ENCODE measurements around the gene IL13RA1. TPM values are rescaled to one million over a fixed set of nuclear protein-coding genes. Genes with fewer than 3 reads are reported as not detected.
A peak's percentile ranks its signal among the peaks of the same experiment; 100 is the strongest.

The IL13RA1 gene
- total RNA-seq, 2 donors from 2014 or later: 24.7 to 46.4 TPM

DNA sequence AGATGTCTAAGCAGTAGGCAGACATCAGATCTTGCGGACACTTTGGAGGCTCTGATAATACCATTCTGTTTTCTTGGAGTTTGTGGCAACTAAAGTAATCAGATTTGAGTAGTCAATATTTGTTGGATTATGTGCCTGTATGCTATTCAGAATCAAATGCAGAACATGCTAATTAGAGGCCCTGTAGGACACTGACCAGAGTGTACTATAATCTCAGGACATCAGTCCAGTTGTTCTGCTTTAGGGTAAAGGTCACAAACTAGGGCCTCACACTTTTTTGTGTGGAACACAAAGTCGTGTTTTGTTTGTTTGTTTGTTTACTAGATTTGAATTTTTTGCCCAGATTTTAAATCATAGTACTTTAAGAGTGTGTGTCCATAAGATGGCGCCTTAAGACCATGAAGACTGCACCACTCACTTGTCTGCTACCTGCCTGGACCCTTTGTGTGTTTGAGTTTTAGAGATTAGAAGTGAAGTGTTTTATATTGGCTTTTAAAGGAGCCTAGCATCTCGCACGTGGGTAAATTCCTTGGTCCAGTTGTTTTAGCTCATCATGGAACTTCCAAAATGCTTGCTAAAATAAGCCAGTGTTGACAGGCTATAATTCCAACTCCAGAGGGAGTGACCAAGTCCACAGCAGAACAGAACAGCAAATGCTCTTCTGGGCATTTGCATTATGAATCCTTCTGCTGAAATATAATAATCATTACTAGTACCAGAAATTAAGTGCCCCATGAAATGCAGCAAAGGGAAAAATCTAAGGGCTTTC lies 34.7 kb downstream of the IL13RA1 start:
- Histone ChIP-seq H3K27ac (no peak overlapping the region), H3K9me3 (no peaks in the 10 kb centered on the region), H3K4me1 (replicated peaks) (no peaks in the 10 kb centered on the region), H3K27me3 (replicated peaks; ENCODE audit: insufficient read depth) (no peaks in the 10 kb centered on the region), H3K4me3 (no peak overlapping the region), H3K36me3 (no peaks in the 10 kb centered on the region)
- 43% methylated on average over 5 of the region's 5 CpGs for WGBS
- DNase-seq (ENCODE audit: low spot score): no peak
- intact Hi-C loops (cut with DNase I): no loop called here
- TF ChIP-seq POLR2A (IDR thresholded peaks at IDR 0.05) (no peak), POLR2AphosphoS5 (IDR thresholded peaks at IDR 0.05) (no peak)
- TF ChIP-seq, protein P1, sequence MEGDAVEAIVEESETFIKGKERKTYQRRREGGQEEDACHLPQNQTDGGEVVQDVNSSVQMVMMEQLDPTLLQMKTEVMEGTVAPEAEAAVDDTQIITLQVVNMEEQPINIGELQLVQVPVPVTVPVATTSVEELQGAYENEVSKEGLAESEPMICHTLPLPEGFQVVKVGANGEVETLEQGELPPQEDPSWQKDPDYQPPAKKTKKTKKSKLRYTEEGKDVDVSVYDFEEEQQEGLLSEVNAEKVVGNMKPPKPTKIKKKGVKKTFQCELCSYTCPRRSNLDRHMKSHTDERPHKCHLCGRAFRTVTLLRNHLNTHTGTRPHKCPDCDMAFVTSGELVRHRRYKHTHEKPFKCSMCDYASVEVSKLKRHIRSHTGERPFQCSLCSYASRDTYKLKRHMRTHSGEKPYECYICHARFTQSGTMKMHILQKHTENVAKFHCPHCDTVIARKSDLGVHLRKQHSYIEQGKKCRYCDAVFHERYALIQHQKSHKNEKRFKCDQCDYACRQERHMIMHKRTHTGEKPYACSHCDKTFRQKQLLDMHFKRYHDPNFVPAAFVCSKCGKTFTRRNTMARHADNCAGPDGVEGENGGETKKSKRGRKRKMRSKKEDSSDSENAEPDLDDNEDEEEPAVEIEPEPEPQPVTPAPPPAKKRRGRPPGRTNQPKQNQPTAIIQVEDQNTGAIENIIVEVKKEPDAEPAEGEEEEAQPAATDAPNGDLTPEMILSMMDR (IDR thresholded peaks at IDR 0.05): peak in 1 of 4 experiments; percentile 21

DNA sequence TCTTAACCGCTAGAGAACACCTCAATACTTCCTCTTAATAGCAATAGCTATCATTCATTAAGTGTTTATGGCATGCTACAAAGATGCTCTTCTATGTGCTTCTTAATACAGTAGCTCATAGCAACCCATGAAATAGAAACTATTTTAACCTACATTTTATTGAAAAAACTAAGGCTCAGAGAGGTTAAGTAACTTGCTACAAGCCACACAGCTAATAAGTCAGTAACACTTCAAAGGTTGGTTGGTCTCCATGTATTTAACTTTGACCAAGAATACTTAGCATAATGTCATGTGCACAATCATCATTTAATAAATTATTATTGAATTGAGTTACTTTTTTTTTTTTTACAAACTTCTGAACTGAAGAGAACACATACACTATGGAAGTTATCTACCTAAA lies 36.1 kb downstream of the IL13RA1 start:
- intact Hi-C loops (cut with DNase I): no loop called here
- no peaks in the 10 kb centered on the region for H3K36me3 ChIP-seq
- H3K4me1 ChIP-seq (replicated peaks): no peaks in the 10 kb centered on the region
- no peak overlapping the region for H3K4me3 ChIP-seq
- 100% methylated on average over 1 of the region's 1 CpG for WGBS
- no peak for DNase-seq (ENCODE audit: low spot score)
- no peak overlapping the region for H3K27ac ChIP-seq
- no peaks in the 10 kb centered on the region for H3K9me3 ChIP-seq
- TF ChIP-seq POLR2A (IDR thresholded peaks at IDR 0.05) (no peak), POLR2AphosphoS5 (IDR thresholded peaks at IDR 0.05) (no peak)
- TF ChIP-seq, protein P1 (IDR thresholded peaks at IDR 0.05): no peak
- no peaks in the 10 kb centered on the region for H3K27me3 ChIP-seq (replicated peaks; ENCODE audit: insufficient read depth)

DNA sequence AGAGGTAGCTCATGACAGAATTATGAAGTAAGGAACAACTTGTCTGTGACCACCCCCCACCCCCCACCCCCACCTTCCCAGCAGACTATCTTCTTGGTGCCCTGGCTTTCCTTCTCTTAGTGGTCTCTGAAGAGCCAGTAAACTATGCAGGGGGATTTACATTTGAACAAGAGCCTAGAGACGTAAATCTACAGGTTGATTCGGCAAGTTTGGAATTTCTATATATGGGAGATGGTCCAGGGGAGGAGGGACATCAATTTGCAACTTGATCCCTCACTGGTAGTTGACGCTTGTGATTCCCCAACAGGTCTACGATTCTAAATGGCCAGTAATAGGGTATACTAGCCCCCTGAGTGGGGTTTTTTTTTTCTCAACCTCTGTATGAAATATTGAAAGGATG lies 36.7 kb downstream of the IL13RA1 start:
- Histone ChIP-seq H3K4me1 (replicated peaks) (no peaks in the 10 kb centered on the region), H3K27ac (no peak overlapping the region), H3K4me3 (no peak overlapping the region), H3K9me3 (no peaks in the 10 kb centered on the region), H3K27me3 (replicated peaks; ENCODE audit: insufficient read depth) (no peaks in the 10 kb centered on the region), H3K36me3 (no peaks in the 10 kb centered on the region)
- no peak for DNase-seq (ENCODE audit: low spot score)
- intact Hi-C loops (cut with DNase I): no loop called here
- no peak for TF ChIP-seq POLR2AphosphoS5 (IDR thresholded peaks at IDR 0.05)
- TF ChIP-seq POLR2A (IDR thresholded peaks at IDR 0.05): no peak
- TF ChIP-seq, protein P1 (IDR thresholded peaks at IDR 0.05): no peak
- 66% methylated on average over 4 of the region's 4 CpGs for WGBS

- no peaks in the 10 kb centered on the region for H3K36me3 ChIP-seq
- H3K27ac ChIP-seq: no peak overlapping the region
- H3K9me3 ChIP-seq: no peaks in the 10 kb centered on the region
- no peak overlapping the region for H3K4me3 ChIP-seq
- WGBS: 100% methylated on average over 4 of the region's 38 CpGs
- TF ChIP-seq, protein P1 (IDR thresholded peaks at IDR 0.05): no peak
- TF ChIP-seq POLR2A (IDR thresholded peaks at IDR 0.05): no peak
- TF ChIP-seq POLR2AphosphoS5 (IDR thresholded peaks at IDR 0.05): no peak
- H3K27me3 ChIP-seq (replicated peaks; ENCODE audit: insufficient read depth): no peaks in the 10 kb centered on the region
- H3K4me1 ChIP-seq (replicated peaks): no peaks in the 10 kb centered on the region
- intact Hi-C loops (cut with DNase I): no loop called here
- DNase-seq (ENCODE audit: low spot score): no peak
Observed at GRCh38 chrX:118770133-118770760, 42.8 kb downstream of the IL13RA1 start.

GRCh38 chrX:118772051-118772450 lies 44.6 kb downstream of the IL13RA1 start:
- Histone ChIP-seq H3K36me3 (no peaks in the 10 kb centered on the region), H3K27me3 (replicated peaks; ENCODE audit: insufficient read depth) (no peaks in the 10 kb centered on the region), H3K27ac (no peak overlapping the region), H3K9me3 (no peaks in the 10 kb centered on the region), H3K4me3 (no peak overlapping the region), H3K4me1 (replicated peaks) (no peaks in the 10 kb centered on the region)
- intact Hi-C loops (cut with DNase I): no loop called here
- TF ChIP-seq POLR2AphosphoS5 (IDR thresholded peaks at IDR 0.05) (no peak), POLR2A (IDR thresholded peaks at IDR 0.05) (no peak)
- TF ChIP-seq, protein P1 (IDR thresholded peaks at IDR 0.05): no peak
- no peak for DNase-seq (ENCODE audit: low spot score)
- 60% methylated on average over 4 of the region's 4 CpGs for WGBS

Measured in prostate gland (tissue), 2 donors.